Transverse colon (tissue), 4 donors: ENCODE measurements around the gene TCN2. TPM values are rescaled to one million over a fixed set of nuclear protein-coding genes. Genes with fewer than 3 reads are reported as not detected.
A peak's percentile ranks its signal among the peaks of the same experiment; 100 is the strongest.

Experiments
- DNase-seq: peaks from one replicate; pipeline ENCODE4 v3.0.0-alpha.2; 2019
- H3K27ac ChIP-seq, 4 donors: fragments of 200-600 bp; sonication (generic); 2 replicates each; pipeline ENCODE4 v1.5.1; 2016 to 2018; ENCODE audit warnings: inconsistent platforms in 4 of 4
- H3K27me3 ChIP-seq: fragments of 200-600 bp; sonication (generic); 2 replicates; pipeline ENCODE4 v1.5.1; 2017; ENCODE audit warnings: inconsistent platforms
- H3K36me3 ChIP-seq, 4 donors: fragments of 200-600 bp; sonication (generic); 2 replicates each; pipeline ENCODE4 v1.5.1; 2017 to 2019; ENCODE audit warnings: inconsistent platforms in 4 of 4
- H3K4me1 ChIP-seq, 4 donors: fragments of 200-600 bp; sonication (generic); 2 replicates each; pipeline ENCODE4 v1.5.1; 2017 to 2020; ENCODE audit warnings: inconsistent platforms in 4 of 4
- H3K4me3 ChIP-seq, 4 donors: fragments of 200-600 bp; sonication (generic); 1 replicate in 1 of 4; 2 replicates in 3 of 4; pipeline versions ENCODE4 v1.5.1 to v1.6.1; 2017 to 2019; ENCODE audit warnings: inconsistent platforms in 4 of 4
- H3K9me3 ChIP-seq, 2 donors: fragments of 200-600 bp; sonication (generic); 2 replicates each; pipeline ENCODE4 v1.5.1; 2017 to 2019; ENCODE audit warnings: inconsistent platforms in 2 of 2
- EP300 ChIP-seq: sonication (generic); formaldehyde crosslinking; IDR thresholded peaks from one replicate; pipeline ENCODE4 v1.6.1; 2017; ENCODE audit warnings: antibody characterized with exemption, low read depth
- POLR2A ChIP-seq: fragments of 450-650 bp; IDR thresholded peaks from one replicate; pipeline ENCODE4 v1.6.1; 2016; ENCODE audit warnings: antibody characterized with exemption, mild to moderate bottlenecking, moderate library complexity
- POLR2AphosphoS5 ChIP-seq, 3 donors: sonication (generic); formaldehyde crosslinking; IDR thresholded peaks; one replicate each; pipeline ENCODE4 v1.6.1; 2016; ENCODE audit warnings: antibody characterized with exemption in 3 of 3
- WGBS, 2 donors: methylation state at CpG; one replicate each; pipeline ENCODE4 v1.1.5; 2018; ENCODE audit warnings: low coverage in 1 of 2; 5-methylcytosine and 5-hydroxymethylcytosine counted together
- in situ Hi-C, 4 donors: fragments of 200-750 bp; cut with MboI; loops; one replicate each; pipeline versions ENCODE4 v1.15.0 to v1.15.1; 2017; ENCODE audit warnings: low sequenced_read_pairs in 3 of 4, low pct_ligation_motif_present in 1 of 4, low pct_unique_long_range_greater_than_20kb in 1 of 4
- intact Hi-C: fragments of 100-400 bp; cut with DNase I; formaldehyde crosslinking; loops from one replicate; pipeline ENCODE4 v1.15.1; 2023; ENCODE audit warnings: low total_unique reads
- total RNA-seq, 4 donors: library from RNA; depleted of rRNA; stranded (reverse); fragments of >200 nt; gene quantifications; one replicate each; pipeline ENCODE4 v1.1.0, GENCODE V29; 2016
- TF ChIP-seq, protein P1 (sequence below), 5 experiments: fragments of 200-600 bp in 3 of 5; fragments of 450-650 bp in 2 of 5; sonication (generic) in 3 of 5; IDR thresholded peaks; 1 replicate in 2 of 5; 2 replicates in 3 of 5; pipeline ENCODE4 v1.5.1; 2016 to 2017; ENCODE audit warnings: antibody characterized with exemption in 5 of 5, inconsistent platforms in 3 of 5, mild to moderate bottlenecking in 2 of 5, moderate library complexity in 1 of 5

The TCN2 gene
- total RNA-seq, 4 donors from 2014 or later, result 16.5 to 63.8 (median 28.4) TPM

- in situ Hi-C loops, result no loop called here
- Histone ChIP-seq H3K27me3 (no peaks in the 10 kb centered on the region), H3K27ac (peak overlapping the region; percentile 83 to 92 (median 88)), H3K36me3 (peaks cover 0 to 7% (median 0%) of the 10 kb centered on the region in 4 donors), H3K4me3 (peak overlapping the region; percentile 49 to 71 (median 54)), H3K4me1 (peaks cover 4 to 36% (median 29%) of the 10 kb centered on the region in 4 donors), H3K9me3 (no peaks in the 10 kb centered on the region)
- TF ChIP-seq POLR2AphosphoS5 (IDR thresholded peaks at IDR 0.05) (peak; percentile 46 to 73 (median 72)), EP300 (no peak), POLR2A (peak; percentile 51)
- TF ChIP-seq, protein P1, sequence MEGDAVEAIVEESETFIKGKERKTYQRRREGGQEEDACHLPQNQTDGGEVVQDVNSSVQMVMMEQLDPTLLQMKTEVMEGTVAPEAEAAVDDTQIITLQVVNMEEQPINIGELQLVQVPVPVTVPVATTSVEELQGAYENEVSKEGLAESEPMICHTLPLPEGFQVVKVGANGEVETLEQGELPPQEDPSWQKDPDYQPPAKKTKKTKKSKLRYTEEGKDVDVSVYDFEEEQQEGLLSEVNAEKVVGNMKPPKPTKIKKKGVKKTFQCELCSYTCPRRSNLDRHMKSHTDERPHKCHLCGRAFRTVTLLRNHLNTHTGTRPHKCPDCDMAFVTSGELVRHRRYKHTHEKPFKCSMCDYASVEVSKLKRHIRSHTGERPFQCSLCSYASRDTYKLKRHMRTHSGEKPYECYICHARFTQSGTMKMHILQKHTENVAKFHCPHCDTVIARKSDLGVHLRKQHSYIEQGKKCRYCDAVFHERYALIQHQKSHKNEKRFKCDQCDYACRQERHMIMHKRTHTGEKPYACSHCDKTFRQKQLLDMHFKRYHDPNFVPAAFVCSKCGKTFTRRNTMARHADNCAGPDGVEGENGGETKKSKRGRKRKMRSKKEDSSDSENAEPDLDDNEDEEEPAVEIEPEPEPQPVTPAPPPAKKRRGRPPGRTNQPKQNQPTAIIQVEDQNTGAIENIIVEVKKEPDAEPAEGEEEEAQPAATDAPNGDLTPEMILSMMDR (IDR thresholded peaks at IDR 0.05), result no peak
- DNase-seq, result peak; percentile 76
- intact Hi-C loops, result no loop called here
- 1 to 2% methylated on average over 13 to 18 of the region's 18 CpGs for WGBS, 2 donors
Observed at GRCh38 chr22:30667107-30667493, 60.1 kb downstream of the TCN2 start.

DNA sequence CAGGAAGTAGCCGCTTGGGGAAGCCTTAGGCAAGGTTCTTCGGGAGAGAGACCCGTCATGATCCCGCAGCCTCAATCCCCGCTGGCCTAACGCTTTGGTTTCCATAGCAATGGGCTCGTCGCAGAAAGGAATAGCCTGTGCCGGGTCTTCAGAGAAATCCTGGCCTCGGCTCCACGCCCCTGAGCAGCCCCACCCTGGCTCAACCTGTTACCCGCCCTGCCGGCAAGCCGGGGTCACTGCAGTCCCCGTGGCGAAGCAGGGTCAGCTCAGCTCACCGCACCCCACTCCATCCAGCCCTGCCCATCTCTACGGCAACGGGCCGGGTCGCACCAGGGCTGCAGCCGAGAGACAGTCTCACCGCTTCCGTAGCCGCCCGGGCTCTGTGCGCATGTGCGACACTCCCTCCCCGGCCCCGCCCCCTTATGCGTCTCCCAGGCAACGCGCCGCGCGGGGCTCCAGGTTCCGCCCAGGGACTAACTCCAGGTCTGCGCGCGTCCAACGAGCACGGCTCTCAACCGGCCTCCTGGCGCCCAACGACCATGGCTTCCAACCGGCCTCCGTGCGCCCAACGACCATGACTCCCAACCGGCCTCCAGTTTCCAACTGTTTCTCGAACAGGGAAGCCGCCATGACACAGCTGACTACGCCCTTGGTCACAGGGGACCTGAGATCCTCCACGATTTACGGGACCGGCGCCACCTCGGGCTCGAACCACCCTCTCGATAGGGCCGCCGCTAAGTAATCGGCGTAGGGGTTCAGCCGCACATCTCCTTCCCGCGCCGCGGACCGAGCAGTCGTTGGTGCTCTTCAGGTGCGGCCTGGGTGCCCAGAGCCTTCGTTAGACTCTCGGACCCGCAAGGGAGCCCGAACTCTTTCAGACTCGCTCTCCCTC is 60.8 kb downstream of the TCN2 start, which contains the start of gene DUSP18:
TSS of gene DUSP18 (minus strand) at position 382 of the 892 bp plus-strand sequence. CDS start 3,872 bp downstream, outside the sequence.
- TF ChIP-seq EP300, result no peak
- TF ChIP-seq, protein P1 (IDR thresholded peaks at IDR 0.05), result peak; percentile 48 to 91 (median 56)
- TF ChIP-seq POLR2A, result peak; percentile 75
- TF ChIP-seq POLR2AphosphoS5 (IDR thresholded peaks at IDR 0.05), result peak; percentile 70 to 83 (median 77)
- Histone ChIP-seq H3K4me3 (peak within 1 kb of the TSS; percentile 49 to 71 (median 54)), H3K4me1 (peaks cover 4 to 36% (median 29%) of the 10 kb centered on the region in 4 donors), H3K27me3 (no peaks in the 10 kb centered on the region), H3K9me3 (no peaks in the 10 kb centered on the region), H3K27ac (peak within 1 kb of the TSS; percentile 83 to 92 (median 88)), H3K36me3 (peaks cover 0 to 3% (median 0%) of the 10 kb centered on the region in 4 donors)
- in situ Hi-C loops, result no loop called here
- DNase-seq, result peak; percentile 98
- intact Hi-C loops, result no loop called here
- 0% methylated on average over 1 to 53 of the region's 77 CpGs for WGBS, 2 donors

GRCh38 chr22:30668386-30668710 is 61.4 kb downstream of the TCN2 start:
- in situ Hi-C loops (no loop called here), intact Hi-C loops (no loop called here)
- Histone ChIP-seq H3K27ac (peak overlapping the region; percentile 83 to 92 (median 88)), H3K36me3 (no peaks in the 10 kb centered on the region), H3K9me3 (no peaks in the 10 kb centered on the region), H3K4me3 (peak overlapping the region; percentile 49 to 71 (median 54)), H3K27me3 (no peaks in the 10 kb centered on the region), H3K4me1 (peaks cover 4 to 36% (median 29%) of the 10 kb centered on the region in 4 donors)
- TF ChIP-seq EP300 (no peak), POLR2A (no peak), POLR2AphosphoS5 (IDR thresholded peaks at IDR 0.05) (no peak)
- TF ChIP-seq, protein P1 (IDR thresholded peaks at IDR 0.05), result no peak
- 20 to 37% methylated on average over 4 to 10 of the region's 10 CpGs for WGBS, 2 donors
- no peak for DNase-seq

GRCh38 chr22:30671071-30671470 is 64.1 kb downstream of the TCN2 start:
- Histone ChIP-seq H3K27me3 (no peaks in the 10 kb centered on the region), H3K27ac (no peak overlapping the region), H3K4me1 (peaks cover 4 to 23% (median 14%) of the 10 kb centered on the region in 4 donors), H3K4me3 (no peak overlapping the region), H3K36me3 (no peaks in the 10 kb centered on the region), H3K9me3 (no peaks in the 10 kb centered on the region)
- DNase-seq, result no peak
- intact Hi-C loops, result no loop called here
- TF ChIP-seq POLR2AphosphoS5 (IDR thresholded peaks at IDR 0.05) (no peak), EP300 (no peak), POLR2A (no peak)
- TF ChIP-seq, protein P1 (IDR thresholded peaks at IDR 0.05), result no peak
- in situ Hi-C loops, result no loop called here
- 54 to 70% methylated on average over 3 of the region's 3 CpGs for WGBS, 2 donors
